Hematopoietic multipotent progenitor cell treated with erythropoietin and hydrocortisone succinate and interleukin-3 and kit ligand, for 15 days (in vitro differentiated cells): ENCODE results near the gene CD82.

ENCODE experiments used
- DNase-seq: peaks from one replicate; pipeline ENCODE4 v3.0.0-alpha.2; 2015; ENCODE audit warnings: low spot score

CD82 gene

DNA sequence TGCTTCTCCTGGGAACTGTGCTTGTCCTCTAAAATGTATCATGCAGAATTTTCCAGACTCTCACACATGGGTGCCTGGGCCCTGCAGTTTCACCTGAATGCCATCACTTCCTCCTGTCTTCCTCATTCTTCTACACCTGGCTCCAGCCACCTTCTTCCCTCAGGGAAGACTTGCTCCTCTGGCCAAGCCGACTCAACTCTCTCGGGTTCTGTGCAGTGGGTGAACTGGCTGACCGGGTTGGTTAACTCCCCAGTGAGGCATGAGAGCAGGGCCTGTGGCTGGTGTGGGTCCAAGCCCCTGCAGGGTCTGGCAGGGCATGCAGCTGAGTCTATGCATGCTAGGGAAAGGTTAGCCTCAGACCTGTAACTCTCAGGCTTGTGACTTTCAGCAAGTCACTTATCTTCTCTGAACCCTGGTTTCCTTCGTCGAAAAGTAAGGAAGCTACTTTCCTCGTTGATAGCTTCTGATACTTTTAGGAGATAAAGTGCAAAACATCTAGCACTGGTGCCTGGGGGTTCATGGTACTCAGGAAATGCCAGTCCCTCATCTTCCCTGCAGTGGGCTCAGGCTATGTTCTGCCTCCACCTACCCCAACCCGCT is 11.9 kb downstream of the CD82 start:
- peak; percentile 60 for DNase-seq

DNA sequence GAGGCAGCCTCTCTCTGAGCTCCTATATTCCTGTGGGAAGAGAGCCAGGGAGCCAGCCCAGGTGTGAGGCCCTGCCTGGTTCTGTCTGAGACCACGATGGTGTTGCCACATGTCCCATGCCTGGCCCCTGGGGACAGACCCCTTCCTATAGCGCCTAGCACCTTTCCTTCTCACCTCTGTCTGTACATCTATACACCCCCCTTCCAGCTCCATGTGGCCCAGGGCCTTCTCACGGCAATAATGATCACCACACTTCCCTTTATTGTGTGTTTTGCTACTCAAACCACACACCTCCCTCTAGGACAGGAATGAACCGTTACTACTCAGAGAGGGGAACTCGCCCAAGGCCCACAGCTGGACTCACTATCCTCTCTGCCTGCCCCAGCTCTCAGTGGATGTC is 12.8 kb downstream of the CD82 start:
- no peak for DNase-seq

DNA sequence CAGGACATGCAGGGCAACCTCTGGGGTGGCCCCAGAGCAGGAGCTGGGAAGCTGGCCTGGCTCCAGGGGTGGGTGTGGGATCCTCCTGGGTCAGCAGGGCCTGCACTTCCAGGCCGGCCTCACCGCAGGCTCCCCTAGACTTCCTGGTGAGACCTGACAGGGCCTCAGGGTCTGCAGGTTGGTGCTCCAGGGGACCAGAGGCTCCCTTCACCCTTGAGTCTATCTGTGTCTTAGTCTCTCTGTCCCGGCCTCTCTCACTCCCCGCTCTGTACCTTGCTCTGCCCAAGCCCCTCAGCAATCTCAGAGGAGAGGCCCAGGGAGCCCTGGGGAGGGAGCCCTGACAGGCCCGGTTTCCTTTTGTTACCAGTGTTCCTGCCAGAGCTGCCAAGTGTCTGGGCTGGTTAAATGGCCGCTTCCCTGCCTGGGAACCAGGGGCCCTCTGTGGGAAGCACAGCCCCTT is 13.9 kb downstream of the CD82 start:
- no peak for DNase-seq

DNA sequence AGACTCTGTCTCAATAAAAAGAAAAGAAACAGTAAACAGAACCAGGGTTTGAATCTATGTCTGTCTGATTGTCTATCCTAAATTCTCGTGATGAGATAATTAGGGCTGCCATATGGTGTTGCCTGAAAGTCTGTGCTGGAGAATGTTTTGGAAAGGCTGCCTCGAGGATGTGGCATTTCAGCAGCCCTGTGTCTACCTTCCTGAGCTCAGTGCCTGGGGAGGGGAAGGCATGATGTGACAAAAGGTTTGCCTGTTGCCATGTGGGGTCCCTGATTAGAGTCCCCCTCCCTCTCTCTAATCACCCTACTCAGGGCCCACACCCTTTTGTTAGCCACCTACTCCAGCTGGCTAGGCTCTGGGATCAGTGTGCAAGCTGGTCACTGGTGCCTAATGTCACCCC is 15.2 kb downstream of the CD82 start:
- DNase-seq: peak; percentile 70

DNA sequence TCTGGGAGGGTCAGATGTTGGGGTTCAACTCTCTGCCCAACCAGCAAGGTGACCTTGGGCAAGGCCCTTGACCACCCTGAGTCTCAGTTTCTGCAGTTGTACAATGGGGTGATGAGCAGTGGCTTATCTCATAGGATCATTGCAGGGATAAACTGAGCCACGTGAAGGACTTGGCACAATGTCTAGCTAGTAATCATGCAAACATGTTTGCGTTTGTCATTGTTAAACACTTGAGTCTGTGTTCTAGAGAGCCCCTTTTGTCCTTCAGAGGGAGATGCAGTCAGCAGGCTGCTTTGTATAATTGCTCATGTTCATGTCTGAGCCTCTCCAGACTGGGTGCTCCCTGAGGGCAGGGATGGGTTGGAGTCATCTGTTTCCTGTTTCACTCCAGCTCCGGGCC is 15.8 kb downstream of the CD82 start:
- DNase-seq: no peak

DNA sequence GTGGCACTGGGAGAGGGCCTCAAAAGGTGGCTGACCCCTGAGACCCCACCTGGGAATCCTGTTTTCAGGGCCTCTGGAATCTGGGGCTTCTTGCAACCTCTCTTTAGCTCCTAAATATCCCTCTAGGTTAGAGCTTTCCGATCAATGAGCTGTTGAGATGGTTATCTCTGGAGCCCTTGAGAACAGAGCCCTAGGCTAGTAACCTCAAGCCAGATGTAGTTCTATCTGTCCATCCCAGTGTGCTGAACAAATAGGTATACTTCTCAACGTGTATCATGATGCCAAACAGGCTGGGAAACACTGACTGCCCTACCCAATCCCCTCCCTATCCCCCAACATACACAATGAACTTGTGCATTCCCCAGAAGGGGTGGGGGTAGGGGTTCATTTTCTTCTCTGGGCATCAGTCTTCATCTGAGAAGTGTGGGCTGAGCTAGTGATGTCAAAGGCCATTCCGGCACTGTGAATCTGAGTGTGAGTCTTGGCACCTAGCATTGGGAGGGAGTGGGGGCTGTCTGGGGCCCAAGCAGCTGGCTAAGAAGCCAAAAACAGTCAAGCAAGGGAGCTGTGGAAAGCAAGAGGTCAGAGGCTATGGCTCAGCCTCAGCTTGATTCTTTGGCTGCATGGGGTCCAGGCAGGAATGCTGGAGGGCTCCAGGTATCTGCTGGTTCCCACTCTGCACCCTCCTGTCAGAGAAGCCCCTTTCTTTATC is 17.3 kb downstream of the CD82 start:
- DNase-seq: no peak

DNA sequence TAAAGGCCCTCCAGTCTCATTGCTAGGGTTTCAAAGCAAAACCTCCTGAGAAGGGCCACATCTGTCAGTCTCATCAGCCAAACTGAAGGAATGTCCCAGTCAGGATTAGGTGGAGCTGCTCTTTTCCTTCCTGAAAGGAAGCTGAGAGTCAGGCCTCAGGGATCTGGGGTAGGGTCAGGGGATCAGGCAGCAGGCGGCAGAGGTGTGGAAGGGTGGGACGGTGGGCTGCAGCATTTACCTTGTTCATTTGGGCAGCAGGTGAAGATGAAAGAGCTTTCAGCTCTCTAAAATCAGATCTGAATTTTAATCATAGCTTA is 17.8 kb downstream of the CD82 start:
- no peak for DNase-seq

DNA sequence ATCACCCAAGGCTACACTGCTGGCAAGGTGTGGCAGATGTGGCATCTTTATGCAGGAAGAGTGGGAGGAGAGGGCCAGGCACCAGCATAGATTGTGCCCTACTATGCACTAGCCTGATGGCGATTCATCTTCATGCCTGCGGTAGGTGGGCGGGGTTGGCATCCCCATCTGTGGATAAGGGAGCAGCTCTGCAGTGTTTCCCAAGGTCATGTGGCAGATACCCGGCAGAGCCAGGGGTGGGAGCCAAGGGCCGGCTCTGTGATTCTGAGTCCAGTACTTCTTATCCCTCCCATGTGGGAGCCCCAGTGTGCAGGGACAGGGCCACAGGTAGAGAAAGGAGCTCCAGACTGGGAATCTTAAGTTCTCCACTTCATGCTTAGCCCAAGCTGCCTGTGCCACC is 20.0 kb downstream of the CD82 start:
- DNase-seq: no peak

DNA sequence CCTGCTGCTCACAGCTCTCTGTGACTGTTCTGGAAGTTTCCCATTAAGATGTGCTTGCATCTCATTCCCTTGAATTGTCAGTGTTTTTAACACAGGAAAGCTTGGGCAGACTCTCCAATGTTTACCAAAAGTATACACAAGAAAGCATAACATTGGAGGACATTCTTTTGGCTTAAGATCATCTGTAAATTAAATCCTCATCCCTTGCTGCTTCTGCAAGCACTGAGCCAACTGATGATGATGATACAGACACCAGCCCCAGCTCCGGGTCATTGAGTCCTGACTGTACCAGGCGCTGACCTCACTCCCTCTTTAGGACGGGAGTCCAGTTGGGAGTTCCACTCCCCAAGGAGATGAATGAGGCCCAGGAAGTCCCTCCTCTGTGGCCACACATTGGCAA is 23.8 kb downstream of the CD82 start:
- DNase-seq: no peak

DNA sequence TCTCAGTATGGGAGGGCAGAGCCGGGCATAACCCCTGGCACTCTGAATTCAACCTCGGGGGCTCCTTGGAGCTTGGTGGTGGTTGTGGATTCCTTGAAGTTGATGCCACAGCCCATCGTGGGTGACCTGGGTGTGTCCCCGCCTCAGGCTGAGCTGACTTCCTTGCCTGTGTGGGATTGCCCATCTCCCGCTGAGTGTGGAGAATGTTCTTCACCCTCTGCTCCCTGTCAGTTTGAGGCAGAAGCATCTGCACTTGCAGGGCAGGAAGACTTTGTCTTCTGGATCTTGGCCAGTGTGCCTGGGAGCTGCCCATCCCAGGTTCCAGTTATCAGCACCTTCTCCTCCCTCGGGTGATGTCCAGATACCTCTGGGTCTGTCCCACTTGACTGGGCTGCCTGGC is 25.3 kb downstream of the CD82 start:
- no peak for DNase-seq

DNA sequence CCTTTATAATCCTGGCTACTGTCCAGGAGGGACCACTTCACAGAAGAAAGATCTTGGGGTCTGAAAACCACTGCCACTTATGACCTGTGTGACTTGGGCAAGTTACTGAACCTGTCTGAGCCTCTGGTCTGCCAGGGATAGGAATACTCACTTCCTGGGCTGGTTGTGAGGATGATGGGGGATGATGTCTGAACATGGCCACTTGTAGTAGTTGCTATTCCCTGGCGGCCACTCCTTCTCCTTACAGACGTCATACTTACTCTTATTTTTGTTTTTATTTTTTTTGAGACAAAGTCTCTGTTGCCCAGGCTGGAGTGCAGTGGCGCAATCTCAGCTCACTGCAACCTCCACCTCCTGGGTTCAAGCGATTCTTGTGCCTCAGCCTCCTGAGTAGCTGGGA is 26.1 kb downstream of the CD82 start:
- no peak for DNase-seq

DNA sequence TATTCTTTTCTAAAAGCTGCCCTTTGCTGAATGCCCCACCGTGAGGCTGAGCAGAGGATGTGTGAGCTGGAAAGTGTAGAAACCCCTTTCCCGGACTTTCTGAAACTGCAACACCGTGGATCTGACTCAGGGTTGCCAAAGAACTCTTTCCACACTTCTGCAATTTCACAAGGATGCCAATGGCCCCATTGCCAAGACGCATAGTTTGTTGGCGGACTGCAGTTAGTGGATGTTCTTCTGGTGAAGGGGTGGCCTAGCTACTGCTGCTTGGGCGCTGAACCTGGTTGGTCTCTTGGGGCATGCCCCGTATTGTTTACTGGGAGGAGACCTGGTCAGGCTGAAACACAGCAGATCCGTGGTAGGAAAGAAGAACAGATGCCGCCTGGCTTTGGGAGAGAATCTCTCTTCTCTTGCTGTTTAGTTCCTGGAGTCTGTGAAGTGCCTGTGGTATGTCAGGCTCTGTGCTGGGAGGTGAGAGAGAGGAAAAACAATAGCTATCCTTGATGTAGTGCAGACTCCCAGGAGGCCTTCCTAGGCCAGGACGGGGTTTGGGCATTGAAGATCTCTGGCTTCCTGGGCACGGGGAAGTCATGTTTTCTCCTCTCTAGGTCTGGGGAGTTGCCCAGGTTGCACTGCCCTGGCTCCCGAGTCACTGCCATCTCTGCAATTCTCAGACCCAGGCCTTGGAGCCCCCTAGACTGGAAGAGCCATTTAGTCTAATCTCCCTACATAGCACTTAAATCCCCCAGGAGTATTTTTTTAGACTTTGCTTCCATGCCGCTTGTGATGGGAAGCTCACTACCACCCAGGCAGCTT is 26.9 kb downstream of the CD82 start:
- DNase-seq: no peak

DNA sequence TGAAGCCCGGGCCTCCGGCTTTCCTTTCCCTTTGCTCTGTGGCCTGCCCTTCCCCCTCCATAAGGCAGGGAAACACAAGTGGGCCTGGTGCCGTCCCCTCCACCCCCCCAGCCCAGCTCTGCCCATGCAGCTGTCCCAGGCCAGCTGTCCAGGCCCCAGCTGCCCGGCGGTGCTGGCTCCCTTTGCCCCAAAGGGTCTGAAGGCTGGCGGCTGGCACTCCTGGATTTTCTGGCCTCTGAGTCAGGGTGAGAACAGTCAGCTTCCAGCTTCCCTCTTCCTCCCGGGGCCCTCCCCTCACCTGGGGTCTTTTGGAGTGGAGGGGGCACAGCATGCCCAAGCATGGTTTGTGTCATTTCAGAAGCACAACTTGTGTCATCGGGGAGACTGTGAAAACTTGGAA is 27.8 kb downstream of the CD82 start:
- no peak for DNase-seq

DNA sequence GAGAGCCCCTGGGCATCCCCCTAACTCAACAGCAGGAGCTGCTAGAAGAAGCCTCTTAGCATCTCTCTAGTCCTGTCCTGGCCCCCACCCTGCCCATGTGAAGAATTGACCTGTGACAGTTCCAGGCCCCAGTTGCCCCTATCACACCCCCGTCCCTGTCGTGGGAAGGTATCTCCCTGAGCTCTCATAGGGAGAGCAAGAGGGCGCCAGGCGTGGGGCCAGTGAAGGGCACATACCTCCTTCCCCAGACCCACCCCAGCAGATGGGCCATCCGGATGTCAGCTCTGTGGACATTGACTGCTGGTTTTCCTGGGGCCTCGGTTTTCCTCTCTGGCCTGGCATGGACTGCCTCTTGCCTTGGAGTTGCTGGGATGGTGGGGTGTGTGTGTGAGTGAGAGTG is 29.5 kb downstream of the CD82 start:
- DNase-seq: no peak

DNA sequence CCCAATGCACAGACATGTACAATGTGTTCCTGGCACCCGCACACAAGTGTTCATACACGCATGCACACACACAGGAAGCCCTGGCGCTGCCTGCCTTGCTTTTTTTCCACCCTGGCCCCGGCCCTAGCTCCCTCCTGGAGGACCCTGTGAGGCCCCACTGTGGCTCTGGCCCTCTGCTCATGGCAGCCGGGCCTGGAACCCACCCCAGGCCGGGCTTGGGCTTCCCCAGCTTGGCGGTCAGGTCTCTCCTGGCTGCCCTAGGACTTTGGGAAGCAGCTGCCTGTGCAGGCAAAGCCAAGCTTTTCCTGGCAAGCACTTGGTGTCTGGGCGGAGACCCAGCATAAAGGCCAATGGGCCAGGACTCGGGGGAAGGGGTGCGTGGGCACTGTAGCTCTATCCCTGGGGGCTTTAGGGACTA is 30.5 kb downstream of the CD82 start:
- DNase-seq: no peak

DNA sequence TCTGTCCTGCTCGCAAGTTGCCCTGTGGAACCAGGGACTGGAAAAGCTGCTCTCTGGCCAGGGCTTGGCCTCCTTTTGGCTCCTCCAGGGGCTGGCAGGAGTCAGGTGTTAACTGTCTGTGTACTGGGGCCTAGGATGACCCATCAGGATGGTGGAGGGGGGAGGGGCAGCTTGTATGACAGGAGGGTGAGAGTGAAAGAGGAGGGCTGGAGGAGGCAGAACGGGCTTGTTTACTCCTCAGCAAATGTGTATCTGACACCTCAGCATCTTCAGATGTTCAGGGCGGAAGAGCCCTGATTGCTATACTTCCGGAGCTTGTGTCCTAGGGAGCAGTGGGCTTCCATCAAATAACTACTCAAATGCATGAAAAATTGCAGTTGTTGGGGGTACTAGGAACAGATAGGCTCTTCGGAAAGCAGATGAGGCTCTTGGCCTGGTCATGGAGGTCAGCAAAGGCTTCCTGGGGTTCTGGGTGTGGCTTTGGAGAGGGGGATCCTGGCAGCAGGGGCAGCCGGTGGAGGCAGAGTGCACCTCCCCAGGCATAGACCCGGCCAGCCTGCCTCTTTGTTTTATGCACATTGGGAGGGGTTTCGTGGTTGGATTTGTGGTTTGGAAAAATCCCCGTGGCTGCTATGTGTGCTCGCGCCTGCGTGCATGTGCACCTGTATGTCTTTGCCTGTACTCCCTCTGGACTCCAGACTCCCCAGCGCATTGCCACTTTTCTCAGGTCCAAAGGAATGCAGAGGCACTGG is 31.2 kb downstream of the CD82 start:
- DNase-seq: no peak

DNA sequence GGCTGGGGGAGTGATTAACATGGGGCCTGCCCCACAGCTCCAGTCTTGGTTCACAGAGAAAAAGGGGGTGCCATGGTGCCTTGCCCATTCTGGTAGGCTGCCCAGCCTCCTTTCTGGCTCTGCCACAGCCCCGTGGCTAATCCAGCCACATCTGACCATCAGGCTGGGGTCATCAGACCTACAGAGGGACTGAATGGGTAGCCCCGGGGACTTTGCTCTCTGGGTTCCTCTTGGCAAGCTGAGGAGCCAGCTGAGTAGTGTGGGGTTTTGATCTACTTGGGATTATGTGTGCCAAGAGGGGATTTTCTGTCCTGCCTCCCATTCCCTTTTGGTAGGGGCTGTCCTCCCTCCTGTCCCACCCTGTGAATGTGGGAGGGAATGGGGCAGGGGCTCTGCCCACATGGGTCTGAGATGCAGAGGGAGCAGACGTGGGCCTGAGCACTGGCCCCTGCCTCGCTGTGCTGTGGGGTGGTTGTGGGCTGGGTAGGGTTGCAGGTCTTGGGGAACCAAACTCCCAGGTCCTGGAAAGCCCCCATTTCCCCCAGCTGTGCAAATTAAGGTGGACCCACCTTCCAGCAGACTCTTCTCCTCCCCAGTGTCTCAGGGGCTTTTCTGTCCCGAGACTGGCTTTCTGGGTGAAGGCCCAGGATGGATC is 32.0 kb downstream of the CD82 start:
- DNase-seq: no peak

DNA sequence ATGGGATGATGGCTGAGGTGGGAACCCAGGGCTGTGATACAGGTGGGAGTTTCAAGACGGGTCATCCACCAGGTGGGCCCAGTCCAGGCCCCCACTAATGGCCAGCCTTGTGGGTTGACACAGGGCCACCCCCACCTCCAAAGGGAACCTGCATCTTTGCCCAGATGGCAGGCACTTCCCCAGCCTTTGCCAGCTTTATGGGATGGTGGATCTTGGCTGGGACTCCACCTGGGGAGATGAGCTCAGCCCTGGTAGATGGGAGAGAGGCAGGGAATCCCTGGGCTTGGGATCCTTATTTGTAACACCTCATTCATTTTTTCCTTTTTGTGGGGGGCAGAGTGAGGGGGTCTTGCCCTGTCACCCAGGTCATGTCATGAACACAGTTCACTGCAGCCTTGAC is 33.4 kb downstream of the CD82 start:
- no peak for DNase-seq

DNA sequence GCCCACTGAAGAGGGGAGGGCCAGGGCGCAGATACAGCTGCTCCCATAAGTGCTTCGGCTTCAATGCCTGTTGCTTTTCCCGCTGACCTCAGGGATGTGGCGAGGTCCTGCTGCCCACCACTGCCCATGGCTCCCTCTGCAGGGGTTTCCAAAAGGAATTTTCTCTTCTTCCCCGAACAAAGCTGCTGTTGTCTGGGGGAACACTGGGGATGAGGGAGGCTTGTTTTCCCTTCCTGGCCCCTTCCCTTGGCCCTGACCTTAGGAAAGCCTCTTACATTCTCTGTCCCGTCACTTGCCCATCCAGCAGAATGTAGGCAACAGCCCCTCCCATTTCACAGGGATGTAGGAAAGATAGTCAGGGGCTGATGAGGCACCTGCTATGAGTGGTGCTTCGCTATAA is 34.8 kb downstream of the CD82 start:
- no peak for DNase-seq

DNA sequence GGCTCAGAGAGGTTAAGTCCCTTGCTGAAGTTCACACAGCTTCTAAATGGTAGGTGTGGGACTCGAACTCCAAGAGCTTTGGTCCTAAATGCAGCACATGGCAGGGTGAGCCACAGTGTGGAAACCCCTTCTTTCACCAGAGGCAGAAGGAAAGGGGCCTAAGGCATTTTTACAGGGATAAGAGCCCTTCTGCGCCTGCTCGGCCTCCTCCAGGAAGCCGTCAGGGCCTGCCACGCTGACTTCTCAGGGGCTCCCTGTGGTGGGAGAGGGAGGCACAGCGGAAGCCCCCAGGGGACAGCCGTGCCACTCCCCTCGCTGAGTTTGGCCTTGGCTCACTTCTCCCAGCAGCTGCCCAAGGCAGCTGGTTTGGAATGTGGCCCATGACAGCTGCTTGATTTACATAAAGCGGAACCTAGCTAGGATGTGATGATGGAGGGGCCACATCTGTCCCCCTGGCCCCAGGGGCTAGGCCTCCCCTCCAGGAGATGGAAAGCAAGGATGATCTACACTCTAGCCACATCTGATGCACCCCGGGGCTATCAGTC is 35.4 kb downstream of the CD82 start:
- no peak for DNase-seq

DNA sequence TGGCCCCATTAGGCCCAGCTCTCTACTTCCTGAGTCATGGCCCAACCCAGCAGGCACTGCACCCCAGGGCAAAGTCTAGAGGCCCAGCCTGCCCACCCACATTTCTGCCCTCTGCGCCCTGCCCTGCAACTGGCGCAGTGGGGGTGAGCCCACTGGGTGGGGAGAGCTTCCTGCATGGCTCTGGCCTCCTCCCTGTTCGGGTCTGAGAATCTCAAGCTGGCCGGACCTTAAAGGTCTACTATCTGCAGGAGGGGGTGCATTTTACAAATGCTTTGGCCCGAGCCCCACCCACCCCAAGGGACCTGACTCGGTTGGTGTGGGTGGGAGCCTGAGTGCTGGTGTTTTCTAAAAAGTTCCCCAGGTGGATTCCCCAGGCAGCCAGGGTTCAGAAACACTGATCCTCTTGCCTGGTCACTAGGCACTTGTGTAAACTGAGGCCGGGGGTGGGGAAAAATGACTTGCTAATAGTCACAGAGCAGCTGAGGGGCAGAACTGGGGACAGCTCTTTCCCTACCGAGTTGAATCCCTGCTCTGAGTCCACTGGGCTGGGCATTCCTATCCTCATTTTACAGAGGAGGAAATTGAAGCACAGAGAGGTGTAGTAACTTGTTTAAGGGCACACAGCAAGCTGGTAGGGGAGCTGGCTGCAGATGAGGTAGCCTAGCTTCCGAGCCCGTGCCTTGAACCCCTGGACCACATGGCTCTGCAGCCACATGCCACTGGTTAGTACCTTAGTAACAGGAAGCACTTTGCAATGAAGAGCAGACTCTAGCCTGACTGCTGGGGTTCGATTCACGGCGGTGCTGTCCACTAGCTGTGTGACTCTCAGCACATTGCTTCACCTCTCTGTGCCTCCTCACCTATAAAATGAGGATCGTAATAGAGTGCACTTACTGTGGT is 36.3 kb downstream of the CD82 start:
- no peak for DNase-seq
